Measurements from ENCODE around the gene OVAAL.

Gene OVAAL

DNA sequence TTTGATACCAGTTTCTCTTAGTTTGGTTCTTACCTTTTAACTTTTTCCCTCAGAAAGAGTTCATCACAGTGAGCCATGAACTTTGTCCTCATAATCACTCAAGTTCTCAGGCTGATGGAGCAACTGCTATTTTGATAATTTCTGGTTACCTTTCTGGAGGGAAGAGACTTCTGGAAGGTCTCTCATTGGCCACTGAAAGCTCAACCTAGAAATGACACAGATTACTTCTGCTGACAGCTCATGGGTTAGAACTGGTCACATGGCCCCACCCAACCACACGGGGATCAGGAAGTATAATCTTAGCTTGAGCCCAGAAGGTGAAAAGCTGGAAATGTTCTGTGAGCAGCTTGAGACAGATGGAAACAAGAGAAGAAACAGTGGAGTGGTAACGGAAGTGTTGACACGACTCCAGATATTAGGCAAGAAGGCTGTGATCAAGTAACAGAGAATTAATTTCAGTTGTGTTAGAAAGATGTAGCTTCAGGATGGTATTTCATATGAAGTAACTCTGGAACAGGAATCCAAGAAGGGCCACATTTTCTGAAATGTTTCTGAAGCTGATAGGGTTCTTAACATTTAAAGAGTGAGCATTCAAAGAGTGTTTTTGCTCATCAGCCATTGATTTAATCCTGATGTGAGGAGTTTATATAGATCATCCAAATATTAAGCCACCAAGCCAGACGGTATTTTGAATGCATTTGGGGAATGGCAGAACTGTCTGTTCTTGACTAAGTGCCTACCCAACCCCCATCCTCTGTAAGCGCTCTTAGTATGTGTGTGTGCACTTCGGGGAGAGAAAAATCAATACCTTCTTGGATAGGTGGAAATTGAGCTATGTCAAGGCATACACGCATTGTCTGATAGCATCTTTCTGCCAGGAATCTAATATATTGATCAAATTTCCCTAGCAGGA, 51.1 kb downstream of the OVAAL start:
- no peak for DNase-seq (ENCODE audit: low spot score)

DNA sequence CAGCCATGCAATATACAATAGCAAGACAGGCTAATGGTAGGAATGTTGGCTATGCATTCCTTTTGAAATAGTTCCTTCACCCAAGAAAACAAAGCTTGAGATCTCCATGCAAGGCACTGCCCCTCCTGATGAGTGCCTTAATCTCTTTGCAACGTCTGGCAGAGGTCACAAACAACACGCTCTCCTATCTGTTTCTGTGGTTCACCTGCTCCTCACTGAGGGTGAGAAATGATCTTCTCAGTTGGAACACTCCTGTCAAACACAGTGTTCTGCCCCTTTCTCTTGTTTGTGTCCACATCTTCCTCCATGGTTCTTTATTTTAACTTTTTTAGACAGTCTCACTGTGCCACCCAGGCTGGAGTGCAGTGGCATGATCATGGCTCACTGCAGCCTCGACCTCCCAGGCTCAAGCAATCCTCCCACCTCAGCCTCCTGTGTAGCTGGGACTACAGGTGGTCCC, 51.8 kb downstream of the OVAAL start:
- no peak for DNase-seq (ENCODE audit: low spot score)

GRCh38 chr1:180611016-180611930, 52.5 kb downstream of the OVAAL start:
- no peak for DNase-seq (ENCODE audit: low spot score)

- DNase-seq (ENCODE audit: low spot score), result no peak
Observed at GRCh38 chr1:180612632-180613031, 53.9 kb downstream of the OVAAL start.

DNA sequence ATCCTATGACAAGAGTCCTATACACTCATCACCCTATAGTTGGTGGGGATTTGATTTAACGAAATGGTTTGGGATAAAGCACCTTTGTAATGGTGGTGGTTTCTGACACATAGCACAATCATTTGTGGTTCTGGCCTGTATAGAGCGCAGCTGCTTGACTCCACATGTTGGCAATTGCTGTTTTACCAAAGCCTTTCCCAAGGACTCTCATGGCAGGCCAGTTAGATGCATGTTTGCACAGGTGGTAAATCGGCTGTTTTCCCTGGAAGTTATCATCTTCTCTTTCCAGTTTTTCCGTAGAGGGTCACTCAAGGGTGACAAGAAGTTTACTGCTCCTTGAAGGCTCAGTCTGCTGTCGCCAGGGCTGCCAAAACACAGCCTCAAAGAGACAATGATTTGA, 56.0 kb downstream of the OVAAL start:
- no peak for DNase-seq (ENCODE audit: low spot score)

DNA sequence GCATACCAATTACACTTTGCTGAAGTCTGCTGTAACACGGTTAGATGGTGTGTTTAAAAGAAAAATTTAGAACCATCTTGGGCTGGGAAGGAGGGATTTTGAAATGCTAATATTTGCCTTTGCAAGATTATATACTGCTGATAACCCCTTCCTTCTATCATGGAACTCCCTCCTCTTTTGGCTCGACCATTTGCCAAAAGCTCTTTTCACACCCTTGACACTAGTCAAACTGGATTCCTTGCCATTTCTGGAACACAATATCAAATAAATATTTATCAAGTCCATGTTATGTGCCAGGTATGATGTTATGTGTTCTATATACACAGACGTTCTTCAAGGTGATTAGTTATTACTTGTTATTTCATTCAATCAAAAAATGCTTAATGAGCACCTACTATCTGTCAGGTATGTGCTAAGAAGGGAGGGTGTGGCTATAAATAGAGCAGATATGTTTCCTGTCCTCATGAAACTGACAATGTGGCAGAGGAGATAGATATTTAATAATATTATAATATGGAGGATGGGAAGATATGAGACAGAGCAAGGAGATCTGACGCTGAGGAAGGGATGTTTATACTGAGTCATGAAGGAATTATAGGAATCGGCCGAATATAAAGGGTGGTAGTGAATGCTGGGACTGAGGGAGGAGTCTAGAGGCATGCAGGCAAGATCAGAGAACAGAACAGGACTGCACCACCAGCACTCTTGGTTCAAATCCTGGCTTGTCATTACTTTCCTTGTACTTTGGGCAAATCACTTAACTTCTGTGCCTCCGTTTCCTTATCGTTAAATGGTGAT, 56.9 kb downstream of the OVAAL start:
- no peak for DNase-seq (ENCODE audit: low spot score)

Measured in RKO (cell line).